ENCODE data around the gene MEF2A.

DNA sequence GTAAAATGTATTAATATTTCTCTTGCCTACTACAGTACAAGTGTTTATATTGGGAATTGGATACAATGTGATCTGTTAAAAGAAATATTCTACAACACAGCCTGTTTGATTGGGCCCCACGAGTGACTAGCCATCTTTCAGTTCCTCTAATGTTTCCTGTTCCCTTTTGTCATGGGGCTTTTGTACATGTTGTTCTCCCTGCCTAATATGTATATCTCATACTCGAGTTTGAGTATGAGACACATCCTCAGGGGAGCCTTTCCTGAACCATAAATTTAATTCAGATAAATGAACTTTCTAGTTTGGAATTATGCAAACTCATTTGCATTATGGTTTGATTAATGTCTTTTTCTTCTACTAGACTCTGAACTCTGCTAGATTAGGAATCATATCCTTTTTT lies 65.5 kb downstream of the MEF2A start:
- TF ChIP-seq, protein P1, sequence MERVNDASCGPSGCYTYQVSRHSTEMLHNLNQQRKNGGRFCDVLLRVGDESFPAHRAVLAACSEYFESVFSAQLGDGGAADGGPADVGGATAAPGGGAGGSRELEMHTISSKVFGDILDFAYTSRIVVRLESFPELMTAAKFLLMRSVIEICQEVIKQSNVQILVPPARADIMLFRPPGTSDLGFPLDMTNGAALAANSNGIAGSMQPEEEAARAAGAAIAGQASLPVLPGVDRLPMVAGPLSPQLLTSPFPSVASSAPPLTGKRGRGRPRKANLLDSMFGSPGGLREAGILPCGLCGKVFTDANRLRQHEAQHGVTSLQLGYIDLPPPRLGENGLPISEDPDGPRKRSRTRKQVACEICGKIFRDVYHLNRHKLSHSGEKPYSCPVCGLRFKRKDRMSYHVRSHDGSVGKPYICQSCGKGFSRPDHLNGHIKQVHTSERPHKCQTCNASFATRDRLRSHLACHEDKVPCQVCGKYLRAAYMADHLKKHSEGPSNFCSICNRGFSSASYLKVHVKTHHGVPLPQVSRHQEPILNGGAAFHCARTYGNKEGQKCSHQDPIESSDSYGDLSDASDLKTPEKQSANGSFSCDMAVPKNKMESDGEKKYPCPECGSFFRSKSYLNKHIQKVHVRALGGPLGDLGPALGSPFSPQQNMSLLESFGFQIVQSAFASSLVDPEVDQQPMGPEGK (CRISPR knock-in tag; IDR thresholded peaks at IDR 0.05; ENCODE audit: borderline replicate concordance) = no peak
- TF ChIP-seq ARNTL (CRISPR knock-in tag; IDR thresholded peaks at IDR 0.05; ENCODE audit: borderline replicate concordance, low read depth) (no peak), ZFP3 (CRISPR knock-in tag; IDR thresholded peaks at IDR 0.05) (no peak), CSDC2 (CRISPR knock-in tag; IDR thresholded peaks at IDR 0.05) (no peak)
